PC-9 (cell line): ENCODE results near the gene LATS2. TPM values are rescaled to one million over a fixed set of nuclear protein-coding genes. Genes with fewer than 3 reads are reported as not detected.

ENCODE experiments used
- BruUV-seq: library from RNA; stranded (reverse); fragments of 400-500 nt; replicated peaks from 2 replicates; lab custom pipeline; 2021; lab: Mats Ljungman, UMichigan
- CTCF ChIA-PET: fragments of 300-600 bp; sonication (Branson Sonifier 250); formaldehyde crosslinking; loops from one replicate; lab custom pipeline; 2022; ENCODE audit warnings: antibody characterized with exemption; lab: Charles Lee
- POLR2A ChIA-PET: fragments of 300-600 bp; sonication (Branson Sonifier 250); formaldehyde crosslinking; loops from one replicate; lab custom pipeline; 2022; ENCODE audit warnings: antibody characterized with exemption; ENCODE audit not compliant: unreplicated experiment; lab: Charles Lee
- DNase-seq, 2 experiments: peaks; one replicate each; pipeline versions ENCODE4 v3.0.0 to v3.0.0-alpha.2; 2015 to 2022; ENCODE audit warnings: mixed read lengths in 1 of 2
- H2AFZ ChIP-seq: fragments of 200-600 bp; sonication (generic); 2 replicates; pipeline ENCODE4 v1.8.1; 2017; ENCODE audit warnings: antibody characterized with exemption
- H3F3A ChIP-seq: fragments of 200-600 bp; sonication (generic); 2 replicates; pipeline ENCODE4 v1.8.1; 2017; ENCODE audit warnings: antibody characterized with exemption, mild to moderate bottlenecking, low read depth; ENCODE audit not compliant: insufficient read depth
- H3K27ac ChIP-seq: fragments of 200-600 bp; sonication (generic); 2 replicates; pipeline ENCODE4 v1.6.1; 2016; ENCODE audit warnings: mixed run types
- H3K27me3 ChIP-seq: fragments of 200-600 bp; sonication (generic); 2 replicates; pipeline ENCODE4 v1.6.1; 2016; ENCODE audit warnings: low read depth, mixed run types; ENCODE audit not compliant: insufficient read depth
- H3K36me3 ChIP-seq: fragments of 200-600 bp; sonication (generic); 2 replicates; pipeline ENCODE4 v1.6.1; 2016; ENCODE audit warnings: low read depth, mixed run types
- H3K4me1 ChIP-seq: fragments of 200-600 bp; sonication (generic); replicated peaks from 2 replicates; pipeline ENCODE4 v1.6.1; 2016; ENCODE audit warnings: mixed run types; ENCODE audit not compliant: insufficient read depth
- H3K4me2 ChIP-seq: fragments of 200-600 bp; sonication (generic); 2 replicates; pipeline ENCODE4 v1.6.1; 2017; ENCODE audit warnings: mixed run types
- H3K4me3 ChIP-seq: fragments of 200-600 bp; sonication (generic); 2 replicates; pipeline ENCODE4 v1.6.1; 2016; ENCODE audit warnings: mixed run types
- H3K79me2 ChIP-seq: fragments of 200-600 bp; sonication (generic); 2 replicates; pipeline ENCODE4 v1.6.1; 2017; ENCODE audit warnings: low read depth, mixed run types
- H3K9me2 ChIP-seq: fragments of 200-600 bp; sonication (generic); 2 replicates; pipeline ENCODE4 v1.8.1; 2017; ENCODE audit warnings: mild to moderate bottlenecking; ENCODE audit not compliant: insufficient read depth
- H3K9me3 ChIP-seq: fragments of 200-600 bp; sonication (generic); 2 replicates; pipeline ENCODE4 v1.8.1; 2016; ENCODE audit warnings: low read depth; ENCODE audit not compliant: insufficient read depth
- H4K20me1 ChIP-seq: fragments of 200-600 bp; sonication (generic); 2 replicates; pipeline ENCODE4 v1.8.1; 2017; ENCODE audit not compliant: insufficient read depth
- EZH2 ChIP-seq: fragments of 200-600 bp; sonication (generic); IDR thresholded peaks from 2 replicates; pipeline ENCODE4 v1.8.0; 2017; ENCODE audit warnings: antibody characterized with exemption, low read depth
- intact Hi-C: fragments of 100-400 bp; cut with micrococcal nuclease; formaldehyde crosslinking; loops from one replicate; pipeline ENCODE4 v1.10.0; 2022; ENCODE audit not compliant: unreplicated experiment
- total RNA-seq: library from RNA; stranded (reverse); gene quantifications from 2 replicates; pipeline ENCODE4 v1.2.3, GENCODE V29; 2021
- TF ChIP-seq, protein P1 (sequence below): fragments of 200-600 bp; sonication (generic); conservative IDR thresholded peaks from 2 replicates; pipeline ENCODE4 v1.6.1; 2017; ENCODE audit warnings: mixed run types, antibody characterized with exemption, mild to moderate bottlenecking, moderate library complexity

LATS2 gene
- total RNA-seq, 1 experiment from 2014 or later: 12.3 TPM

DNA sequence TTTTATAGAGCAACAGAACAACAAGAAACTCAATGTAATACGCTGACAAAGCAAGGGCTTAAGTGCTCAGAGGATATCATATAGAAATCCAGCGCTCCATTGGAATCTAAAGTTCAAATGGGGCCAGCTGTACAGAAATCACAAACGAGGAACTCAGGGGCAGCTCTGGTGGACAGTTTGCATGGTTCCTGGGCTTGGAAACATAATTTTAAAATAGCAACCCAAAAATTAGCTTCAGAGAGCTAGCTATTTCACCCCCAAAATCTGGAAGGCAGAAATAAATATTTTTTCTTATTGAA lies 19.2 kb upstream of the LATS2 start:
- no peak for DNase-seq
- Histone ChIP-seq H3K4me2 (peak overlapping the region; percentile 91), H3K4me3 (peak overlapping the region; percentile 42; the same call in 1 of the 2 replicates), H4K20me1 (no peaks in the 10 kb centered on the region), H2AFZ (peak overlapping the region; percentile 62), H3K9me2 (no peaks in the 10 kb centered on the region), H3K79me2 (no peaks in the 10 kb centered on the region), H3F3A (peaks cover 15% of the 10 kb centered on the region), H3K9me3 (no peaks in the 10 kb centered on the region), H3K27me3 (no peaks in the 10 kb centered on the region), H3K36me3 (no peaks in the 10 kb centered on the region), H3K27ac (peak overlapping the region; percentile 64), H3K4me1 (peaks cover 21% of the 10 kb centered on the region)
- BruUV-seq: no TSS peak
- CTCF ChIA-PET: no interaction called here
- no peak for TF ChIP-seq EZH2
- TF ChIP-seq, protein P1, sequence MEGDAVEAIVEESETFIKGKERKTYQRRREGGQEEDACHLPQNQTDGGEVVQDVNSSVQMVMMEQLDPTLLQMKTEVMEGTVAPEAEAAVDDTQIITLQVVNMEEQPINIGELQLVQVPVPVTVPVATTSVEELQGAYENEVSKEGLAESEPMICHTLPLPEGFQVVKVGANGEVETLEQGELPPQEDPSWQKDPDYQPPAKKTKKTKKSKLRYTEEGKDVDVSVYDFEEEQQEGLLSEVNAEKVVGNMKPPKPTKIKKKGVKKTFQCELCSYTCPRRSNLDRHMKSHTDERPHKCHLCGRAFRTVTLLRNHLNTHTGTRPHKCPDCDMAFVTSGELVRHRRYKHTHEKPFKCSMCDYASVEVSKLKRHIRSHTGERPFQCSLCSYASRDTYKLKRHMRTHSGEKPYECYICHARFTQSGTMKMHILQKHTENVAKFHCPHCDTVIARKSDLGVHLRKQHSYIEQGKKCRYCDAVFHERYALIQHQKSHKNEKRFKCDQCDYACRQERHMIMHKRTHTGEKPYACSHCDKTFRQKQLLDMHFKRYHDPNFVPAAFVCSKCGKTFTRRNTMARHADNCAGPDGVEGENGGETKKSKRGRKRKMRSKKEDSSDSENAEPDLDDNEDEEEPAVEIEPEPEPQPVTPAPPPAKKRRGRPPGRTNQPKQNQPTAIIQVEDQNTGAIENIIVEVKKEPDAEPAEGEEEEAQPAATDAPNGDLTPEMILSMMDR: no peak
- intact Hi-C loops: no loop called here
- POLR2A ChIA-PET: no interaction called here

DNA sequence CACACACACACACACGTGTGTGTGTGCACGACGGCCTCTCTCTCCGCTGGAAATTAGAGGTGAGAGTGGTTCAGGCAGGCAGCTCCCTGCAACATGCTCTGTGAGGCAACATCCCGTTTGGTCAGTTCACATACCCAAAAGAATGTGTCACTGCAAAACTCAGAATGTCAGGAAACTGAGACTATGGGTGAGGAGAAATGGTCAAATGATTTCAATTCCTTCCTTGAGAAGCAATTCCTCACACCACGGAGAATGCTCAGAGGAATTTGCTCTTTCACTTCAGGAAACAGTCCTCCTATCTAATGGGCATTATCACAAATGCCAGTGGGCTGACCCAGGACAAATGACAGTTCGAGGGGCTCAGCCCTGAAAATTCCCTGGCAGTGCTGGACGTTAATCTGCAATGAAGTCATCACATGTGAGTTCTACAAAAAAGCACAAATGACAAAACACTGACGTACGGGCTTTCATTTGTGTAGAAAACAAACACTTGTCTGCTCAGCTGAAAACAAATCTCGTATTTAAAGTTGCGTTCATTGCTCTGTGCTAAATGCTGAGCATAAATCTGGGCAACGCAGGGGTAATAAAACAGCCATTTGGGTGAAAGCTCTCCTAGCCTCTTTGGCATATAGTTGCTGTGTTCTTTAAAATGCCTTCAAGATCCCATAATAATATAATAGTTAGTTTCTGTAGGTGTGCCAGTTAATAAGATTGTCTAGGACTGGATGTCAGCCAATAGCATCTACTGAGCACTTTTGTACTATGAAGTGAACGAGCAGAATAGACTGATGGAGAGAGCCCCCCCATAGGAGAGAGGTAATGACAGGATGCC lies 18.6 kb upstream of the LATS2 start:
- Histone ChIP-seq H3K9me3 (no peaks in the 10 kb centered on the region), H3K4me2 (peak overlapping the region; percentile 91), H3K79me2 (no peaks in the 10 kb centered on the region), H3K4me3 (peak overlapping the region; percentile 42; the same call in 1 of the 2 replicates), H3K36me3 (no peaks in the 10 kb centered on the region), H3K4me1 (peaks cover 21% of the 10 kb centered on the region), H4K20me1 (no peaks in the 10 kb centered on the region), H3K27ac (peak overlapping the region; percentile 64), H3K9me2 (no peaks in the 10 kb centered on the region), H3F3A (peaks cover 15% of the 10 kb centered on the region), H3K27me3 (no peaks in the 10 kb centered on the region), H2AFZ (peak overlapping the region; percentile 62)
- ChIA-PET CTCF (no interaction called here), POLR2A (no interaction called here)
- DNase-seq: peak; percentile 42 to 94
- no TSS peak for BruUV-seq
- intact Hi-C loops: loop anchor here (1.0 kb wide), 1 partner anchor 11 kb away; no protein-coding TSS in a partner anchor
- TF ChIP-seq, protein P1: no peak
- TF ChIP-seq EZH2: no peak

DNA sequence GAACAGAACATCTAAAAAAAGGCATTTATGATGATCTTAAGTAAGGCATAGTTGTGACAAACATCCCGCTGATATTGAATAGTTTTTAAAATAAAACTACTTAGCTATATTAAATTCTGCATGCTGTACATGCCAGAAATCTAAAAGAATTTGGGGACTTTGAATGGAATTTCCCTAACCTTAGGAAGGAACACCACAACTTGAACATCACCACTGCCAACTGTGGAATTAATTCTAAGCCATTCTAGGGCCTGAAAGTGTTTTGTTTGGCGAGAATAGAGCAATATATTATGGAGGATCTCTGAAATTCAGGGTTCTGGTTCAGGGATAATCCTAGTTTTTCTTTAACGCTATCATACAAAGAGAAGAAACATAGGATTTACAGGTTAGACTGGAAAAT lies 17.8 kb upstream of the LATS2 start:
- no peaks in the 10 kb centered on the region for H3K9me3 ChIP-seq
- no peaks in the 10 kb centered on the region for H4K20me1 ChIP-seq
- H3F3A ChIP-seq: peaks cover 15% of the 10 kb centered on the region
- no peaks in the 10 kb centered on the region for H3K36me3 ChIP-seq
- BruUV-seq: no TSS peak
- POLR2A ChIA-PET: no interaction called here
- no peak for DNase-seq
- H2AFZ ChIP-seq: no peak overlapping the region
- no peaks in the 10 kb centered on the region for H3K27me3 ChIP-seq
- peaks cover 21% of the 10 kb centered on the region for H3K4me1 ChIP-seq
- intact Hi-C loops: loop anchor here (1.0 kb wide), 1 partner anchor 10 kb away; no protein-coding TSS in a partner anchor
- no peak overlapping the region; the same call in 1 of the 2 replicates for H3K4me3 ChIP-seq
- TF ChIP-seq, protein P1: no peak
- TF ChIP-seq EZH2: no peak
- H3K4me2 ChIP-seq: peak overlapping the region; percentile 91
- H3K9me2 ChIP-seq: no peaks in the 10 kb centered on the region
- CTCF ChIA-PET: no interaction called here
- peak overlapping the region; percentile 64; the same call in 1 of the 2 replicates for H3K27ac ChIP-seq
- H3K79me2 ChIP-seq: no peaks in the 10 kb centered on the region
